Kidney (tissue), 14 donors: ENCODE data around the gene NELFE. TPM values are rescaled to one million over a fixed set of nuclear protein-coding genes. Genes with fewer than 3 reads are reported as not detected.
A peak's percentile ranks its signal among the peaks of the same experiment; 100 is the strongest.

ENCODE experiments used
- DNase-seq, 5 donors: peaks; one replicate each; pipeline ENCODE4 v3.0.0-alpha.2; 2013 to 2020
- FAIRE-seq: peaks from 2 replicates; lab custom pipeline; 2012; peaks lifted over from hg19 to GRCh38; lab: Jason Lieb, UNC
- H3K27ac ChIP-seq, 2 donors: one replicate each; pipeline ENCODE4 v1.7.0; 2013; ENCODE audit warnings: low read depth in 2 of 2, low read length in 2 of 2, inconsistent platforms in 1 of 2
- H3K27me3 ChIP-seq: one replicate; pipeline ENCODE4 v1.7.1; 2013; ENCODE audit warnings: low read length, inconsistent platforms; ENCODE audit not compliant: control insufficient read depth, insufficient read depth
- H3K36me3 ChIP-seq, 3 donors: one replicate each; pipeline versions ENCODE4 v1.7.0 to v1.7.1; 2013; ENCODE audit warnings: low read length in 3 of 3, control low read depth in 1 of 3, inconsistent platforms in 1 of 3; ENCODE audit not compliant: insufficient read depth in 3 of 3, control insufficient read depth in 2 of 3
- H3K4me1 ChIP-seq, 3 donors: one replicate each; pipeline versions ENCODE4 v1.7.0 to v1.7.1; 2013; ENCODE audit warnings: low read length in 3 of 3, inconsistent platforms in 1 of 3, low read depth in 1 of 3; ENCODE audit not compliant: control insufficient read depth in 2 of 3, insufficient read depth in 2 of 3
- H3K4me3 ChIP-seq, 3 donors: one replicate each; pipeline versions ENCODE4 v1.7.0 to v1.8.1; 2013; ENCODE audit warnings: low read length in 3 of 3, control low read depth in 1 of 3, inconsistent platforms in 1 of 3
- H3K9ac ChIP-seq, 3 donors: one replicate each; pipeline versions ENCODE4 v1.7.0 to v1.7.1; 2013; ENCODE audit warnings: low read length in 3 of 3, control low read depth in 1 of 3, inconsistent platforms in 1 of 3
- H3K9me3 ChIP-seq, 3 donors: one replicate each; pipeline versions ENCODE4 v1.7.0 to v1.7.1; 2013; ENCODE audit warnings: low read length in 3 of 3, control low read depth in 1 of 3, inconsistent platforms in 1 of 3; ENCODE audit not compliant: control insufficient read depth in 2 of 3, insufficient read depth in 1 of 3
- CTCF ChIP-seq: IDR thresholded peaks from 3 replicates; pipeline ENCODE4 v1.5.1; 2012; ENCODE audit warnings: mild to moderate bottlenecking, moderate library complexity, borderline replicate concordance; ENCODE audit not compliant: insufficient read depth; ENCODE audit errors: extremely low read depth
- intact Hi-C: fragments of 100-400 bp; cut with DNase I; formaldehyde crosslinking; loops from one replicate; pipeline ENCODE4 v1.11.1; 2022
- polyA plus RNA-seq: library from polyadenylated mRNA; stranded (reverse); fragments of 350-450 nt; fragmentation: Illumina TruSeq; extraction: RNeasy Lipid Tissue Mini Kit (QIAGEN cat#74804); gene quantifications from one replicate; pipeline ENCODE4 v1.2.3, GENCODE V29; 2014; ENCODE audit warnings: low read depth, low replicate concordance; ENCODE audit not compliant: insufficient read depth
- total RNA-seq: library from RNA; stranded (reverse); fragmentation: NEBNext Ultra II Directional; extraction: Animal tissue kit (Norgen Biotek cat#: 25700); gene quantifications from one replicate; pipeline ENCODE4 v1.2.1, GENCODE V29; 2021
- donor health status: control.
- donor health status: control.
- donor health status: control.
- donor health status: control.
- donor health status: control.
- donor health status: DM: yes; HTN: yes; CAD: no.
- donor health status: Normal renal cell carcinoma (clear cell type).

Gene NELFE
- total and polyA plus RNA-seq, 2 donors from 2014 or later = 62.0 to 83.0 TPM

GRCh38 chr6:31956796-31957195 is 2.0 kb downstream of the NELFE start:
- Histone ChIP-seq H3K27me3 (no peaks in the 10 kb centered on the region), H3K9ac (no peak overlapping the region), H3K4me1 (peaks cover 5 to 16% (median 13%) of the 10 kb centered on the region in 3 donors), H3K4me3 (no peak overlapping the region), H3K36me3 (peaks cover 9 to 51% (median 37%) of the 10 kb centered on the region in 3 donors), H3K27ac (no peak overlapping the region), H3K9me3 (no peaks in the 10 kb centered on the region)
- DNase-seq (peak in 1 of 5 donors; percentile 24), FAIRE-seq (no peak)
- intact Hi-C loops = no loop called here
- TF ChIP-seq CTCF = no peak

GRCh38 chr6:31954511-31954910 is 4.3 kb downstream of the NELFE start:
- H3K36me3 ChIP-seq = peaks cover 9 to 35% (median 34%) of the 10 kb centered on the region in 3 donors
- H3K27me3 ChIP-seq = no peaks in the 10 kb centered on the region
- FAIRE-seq (no peak), DNase-seq (peak in 1 of 5 donors; percentile 70)
- no peak for TF ChIP-seq CTCF
- no peak overlapping the region for H3K9ac ChIP-seq
- H3K4me3 ChIP-seq = no peak overlapping the region
- no peaks in the 10 kb centered on the region for H3K9me3 ChIP-seq
- H3K4me1 ChIP-seq = peaks cover 3 to 13% (median 9%) of the 10 kb centered on the region in 3 donors
- H3K27ac ChIP-seq = no peak overlapping the region
- intact Hi-C loops = no loop called here

DNA sequence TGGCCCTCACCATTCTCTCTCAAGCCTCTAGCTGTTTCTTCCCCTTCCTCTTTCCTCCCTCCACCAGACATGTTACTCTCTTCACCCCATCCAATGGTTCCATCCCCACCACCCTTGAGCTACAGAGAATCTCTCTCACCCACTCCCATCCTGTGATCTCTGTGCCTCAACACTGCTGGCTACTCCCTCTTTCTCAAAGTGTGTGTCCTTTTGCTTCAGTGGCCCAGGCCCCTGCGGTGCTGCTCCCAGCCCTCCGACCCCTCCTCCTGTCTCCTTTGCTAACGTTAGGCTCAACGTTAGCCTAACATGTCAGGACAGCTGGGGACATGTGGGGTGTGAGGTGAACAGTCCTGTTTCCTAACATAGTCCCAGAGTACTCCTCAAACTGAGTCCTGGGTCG is 5.9 kb downstream of the NELFE start:
- Histone ChIP-seq H3K9me3 (no peaks in the 10 kb centered on the region), H3K27me3 (no peaks in the 10 kb centered on the region), H3K4me1 (peaks cover 0 to 3% (median 2%) of the 10 kb centered on the region in 3 donors), H3K27ac (no peak overlapping the region), H3K36me3 (peaks cover 9 to 35% (median 34%) of the 10 kb centered on the region in 3 donors), H3K9ac (no peak overlapping the region), H3K4me3 (no peak overlapping the region)
- FAIRE-seq (no peak), DNase-seq (peak in 1 of 5 donors; percentile 38)
- TF ChIP-seq CTCF = no peak
- intact Hi-C loops = no loop called here
